Vagina (tissue), 2 donors: ENCODE data around the gene GATAD2A.

ENCODE experiments used
- CTCF ChIP-seq, 3 experiments: fragments of 450-650 bp in 2 of 3; fragments of 200-600 bp in 1 of 3; sonication (generic) in 1 of 3; IDR thresholded peaks; one replicate each; pipeline ENCODE4 v1.5.1; 2017 to 2019; ENCODE audit warnings: antibody characterized with exemption in 3 of 3, mild to moderate bottlenecking in 2 of 3, moderate library complexity in 2 of 3
- POLR2A ChIP-seq, 2 donors: fragments of 450-650 bp; IDR thresholded peaks; one replicate each; pipeline ENCODE4 v1.6.1; 2017; ENCODE audit warnings: antibody characterized with exemption in 2 of 2, mild to moderate bottlenecking in 2 of 2, moderate library complexity in 2 of 2
- POLR2AphosphoS5 ChIP-seq, 2 donors: sonication (generic); formaldehyde crosslinking; IDR thresholded peaks; one replicate each; pipeline ENCODE4 v1.9.0; 2017; ENCODE audit warnings: antibody characterized with exemption in 2 of 2, mild to moderate bottlenecking in 2 of 2, low read depth in 1 of 2; ENCODE audit not compliant: insufficient read depth in 1 of 2

DNA sequence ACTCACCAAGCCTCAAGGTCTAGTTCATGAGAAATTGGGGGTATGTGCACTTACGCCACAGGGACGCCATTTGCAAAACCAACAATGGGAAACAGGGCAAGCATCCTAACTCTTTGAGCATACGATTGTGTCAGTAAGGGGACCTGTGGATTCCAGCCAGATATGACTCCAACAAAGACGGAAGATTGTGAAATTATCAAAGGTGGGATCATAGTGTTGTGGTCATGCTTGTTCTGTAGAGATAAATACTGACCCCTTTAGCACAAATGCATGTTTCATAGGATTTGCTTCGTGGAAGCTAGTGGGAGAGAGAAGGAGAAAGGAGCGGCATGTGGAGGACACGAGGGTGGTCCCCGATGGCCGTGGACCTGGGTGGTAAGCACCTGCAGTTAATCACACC lies 37.8 kb downstream of the GATAD2A start:
- TF ChIP-seq CTCF (IDR thresholded peaks at IDR 0.05) (no peak), POLR2AphosphoS5 (IDR thresholded peaks at IDR 0.05; ENCODE audit: insufficient read depth in 1 of 2, low read depth in 1 of 2) (no peak), POLR2A (IDR thresholded peaks at IDR 0.05) (no peak)
